ENCODE results near the gene LYG1. TPM values are rescaled to one million over a fixed set of nuclear protein-coding genes. Genes with fewer than 3 reads are reported as not detected.
A peak's percentile ranks its signal among the peaks of the same experiment; 100 is the strongest.
"Not testable (repeated sequence)": the region's sequence is repeated elsewhere in the genome, so short reads cannot be mapped to it uniquely, and the experiment has no call there.

Gene LYG1
- polyA plus RNA-seq (2013, experiment 1 of 4) = 1.4 TPM
- 1.4 TPM for polyA plus RNA-seq (2013, experiment 2 of 4)
- polyA plus RNA-seq (2013, experiment 3 of 4) = 0.96 TPM
- 1.1 TPM for polyA plus RNA-seq (2013, experiment 4 of 4)

DNA sequence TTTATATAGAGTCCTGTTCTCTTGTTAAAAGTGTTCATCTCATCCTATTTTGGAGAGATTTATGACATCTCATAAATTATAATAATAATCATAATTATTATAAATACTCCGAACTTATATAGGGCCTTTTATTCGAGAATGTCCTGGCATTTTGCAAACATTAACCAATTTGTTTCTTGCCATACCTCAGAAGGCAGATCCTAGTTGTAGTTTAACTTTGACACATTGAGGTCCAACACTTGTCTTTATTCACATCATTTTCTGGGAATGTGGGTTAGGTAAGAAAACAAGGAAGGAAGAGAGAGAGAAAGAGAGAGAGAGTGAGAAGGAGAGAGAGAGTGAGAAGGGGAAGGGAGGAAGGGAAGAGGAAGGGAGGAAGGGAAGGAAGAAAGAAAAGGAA, at the start of gene LYG1:
TSS of gene LYG1 (minus strand) at position 101 of the 400 bp plus-strand sequence. CDS start 5,527 bp downstream, outside the sequence.
- not testable (repeated sequence) for H3K27me3 ChIP-seq (ENCODE audit: control insufficient read depth, insufficient read depth, low read length, poor library complexity, severe bottlenecking); H3K9me3 ChIP-seq (ENCODE audit: control insufficient read depth, low read length); H3K4me1 ChIP-seq (ENCODE audit: control insufficient read depth, insufficient read depth, low read length); H3K36me3 ChIP-seq (ENCODE audit: control insufficient read depth, insufficient read depth, low read length); H3K4me3 ChIP-seq (ENCODE audit: insufficient read depth, low read depth, low read length); H3K27ac ChIP-seq (ENCODE audit: insufficient read depth, low read depth, low read length, poor library complexity, severe bottlenecking)
- no CpG with 5 or more reads among the region's 2 CpGs for WGBS, 2 experiments

DNA sequence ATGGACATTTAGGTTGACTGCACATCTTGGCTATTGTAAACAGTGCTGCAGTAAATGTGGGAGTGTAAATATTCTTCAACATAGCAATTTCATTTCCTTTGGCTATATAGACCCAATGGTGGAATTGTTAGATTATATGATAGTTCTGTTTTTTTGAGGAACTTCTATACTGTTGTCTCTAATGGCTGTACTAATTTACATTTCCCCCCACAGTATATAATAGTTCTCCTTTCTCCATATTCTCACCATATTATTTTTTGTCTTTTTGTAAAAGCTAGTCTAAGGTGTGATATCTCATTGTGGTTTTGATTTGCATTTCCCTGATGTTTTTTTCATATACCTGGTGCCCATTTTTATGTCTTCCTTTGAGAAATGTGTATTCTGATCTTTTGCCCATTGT, 49.2 kb upstream of the LYG1 start:
- Histone ChIP-seq H3K9me3 (ENCODE audit: control insufficient read depth, low read length) (no peaks in the 10 kb centered on the region), H3K4me3 (ENCODE audit: insufficient read depth, low read depth, low read length) (no peak overlapping the region), H3K27ac (ENCODE audit: insufficient read depth, low read depth, low read length, poor library complexity, severe bottlenecking) (no peak overlapping the region), H3K27me3 (ENCODE audit: control insufficient read depth, insufficient read depth, low read length, poor library complexity, severe bottlenecking) (no peaks in the 10 kb centered on the region), H3K4me1 (ENCODE audit: control insufficient read depth, insufficient read depth, low read length) (no peaks in the 10 kb centered on the region), H3K36me3 (ENCODE audit: control insufficient read depth, insufficient read depth, low read length) (no peaks in the 10 kb centered on the region)

DNA sequence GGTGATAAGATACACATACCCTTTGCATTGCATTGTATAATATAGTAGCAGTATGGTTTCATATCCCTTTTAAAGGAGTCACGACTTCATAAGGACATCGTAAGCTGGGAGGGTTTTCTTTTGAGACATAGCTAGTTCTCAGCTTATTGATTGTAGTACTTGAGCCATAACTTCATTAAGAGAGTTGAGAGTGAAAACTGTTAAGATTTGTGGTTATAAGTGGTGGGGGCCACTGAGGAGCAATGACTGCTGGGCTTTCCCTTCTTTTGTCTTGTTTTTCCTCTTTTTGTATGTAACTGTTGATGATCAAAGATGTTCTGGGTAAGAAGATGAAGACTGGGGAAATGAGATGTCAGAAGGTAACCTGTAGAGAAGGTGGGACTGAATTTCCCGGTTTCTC, 47.2 kb upstream of the LYG1 start:
- Histone ChIP-seq H3K9me3 (ENCODE audit: control insufficient read depth, low read length) (no peaks in the 10 kb centered on the region), H3K27ac (ENCODE audit: insufficient read depth, low read depth, low read length, poor library complexity, severe bottlenecking) (no peak overlapping the region), H3K36me3 (ENCODE audit: control insufficient read depth, insufficient read depth, low read length) (no peaks in the 10 kb centered on the region), H3K4me1 (ENCODE audit: control insufficient read depth, insufficient read depth, low read length) (no peaks in the 10 kb centered on the region), H3K27me3 (ENCODE audit: control insufficient read depth, insufficient read depth, low read length, poor library complexity, severe bottlenecking) (no peaks in the 10 kb centered on the region), H3K4me3 (ENCODE audit: insufficient read depth, low read depth, low read length) (no peak overlapping the region)
- WGBS, 2 experiments = 93 to 100% methylated on average over 3 of the region's 3 CpGs

DNA sequence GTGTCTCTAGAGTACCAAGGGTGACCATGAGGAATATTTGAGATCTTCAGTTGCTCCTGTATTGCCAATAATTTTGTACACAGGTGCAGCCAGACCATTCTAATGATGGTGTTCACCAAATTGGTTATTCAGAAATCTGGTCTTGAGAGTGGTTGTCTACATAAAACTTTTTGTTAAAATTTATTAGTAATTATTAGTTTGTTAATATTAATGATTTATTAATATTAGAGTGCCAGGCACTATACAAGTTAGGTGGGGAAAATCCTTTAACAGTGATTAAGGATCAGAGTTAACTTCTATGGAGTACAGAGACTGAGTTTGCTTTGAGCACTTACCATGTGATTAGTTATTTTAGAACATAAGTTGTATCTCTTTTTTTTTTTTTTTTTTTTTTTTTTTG, 45.2 kb upstream of the LYG1 start:
- Histone ChIP-seq H3K9me3 (ENCODE audit: control insufficient read depth, low read length) (no peaks in the 10 kb centered on the region), H3K36me3 (ENCODE audit: control insufficient read depth, insufficient read depth, low read length) (no peaks in the 10 kb centered on the region), H3K27ac (ENCODE audit: insufficient read depth, low read depth, low read length, poor library complexity, severe bottlenecking) (no peak overlapping the region), H3K27me3 (ENCODE audit: control insufficient read depth, insufficient read depth, low read length, poor library complexity, severe bottlenecking) (no peaks in the 10 kb centered on the region), H3K4me1 (ENCODE audit: control insufficient read depth, insufficient read depth, low read length) (no peaks in the 10 kb centered on the region), H3K4me3 (ENCODE audit: insufficient read depth, low read depth, low read length) (no peak overlapping the region)

DNA sequence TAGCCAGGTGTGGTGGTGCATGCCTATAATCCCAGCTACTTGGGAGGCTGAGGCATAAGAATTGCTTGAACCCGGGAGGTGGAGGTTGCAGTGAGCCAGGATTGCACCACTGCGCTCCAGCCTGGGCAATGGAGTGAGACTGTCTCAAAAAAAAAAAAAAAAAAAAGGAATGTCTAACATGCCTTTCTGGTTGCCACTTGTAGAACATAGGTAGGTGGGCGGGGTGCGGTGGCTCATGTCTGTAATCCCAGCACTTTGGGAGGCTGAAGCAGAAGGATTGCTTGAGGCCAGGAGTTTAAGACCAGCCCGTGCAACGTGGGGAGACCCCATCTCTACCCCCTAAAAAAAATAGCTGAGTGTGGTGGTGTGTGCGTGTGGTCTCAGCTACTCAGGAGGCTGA, 44.4 kb upstream of the LYG1 start:
- H3K9me3 ChIP-seq (ENCODE audit: control insufficient read depth, low read length); H3K4me1 ChIP-seq (ENCODE audit: control insufficient read depth, insufficient read depth, low read length); H3K27me3 ChIP-seq (ENCODE audit: control insufficient read depth, insufficient read depth, low read length, poor library complexity, severe bottlenecking); H3K4me3 ChIP-seq (ENCODE audit: insufficient read depth, low read depth, low read length); H3K27ac ChIP-seq (ENCODE audit: insufficient read depth, low read depth, low read length, poor library complexity, severe bottlenecking); H3K36me3 ChIP-seq (ENCODE audit: control insufficient read depth, insufficient read depth, low read length): not testable (repeated sequence)
- WGBS, 2 experiments = 90 to 97% methylated on average over 7 of the region's 7 CpGs

DNA sequence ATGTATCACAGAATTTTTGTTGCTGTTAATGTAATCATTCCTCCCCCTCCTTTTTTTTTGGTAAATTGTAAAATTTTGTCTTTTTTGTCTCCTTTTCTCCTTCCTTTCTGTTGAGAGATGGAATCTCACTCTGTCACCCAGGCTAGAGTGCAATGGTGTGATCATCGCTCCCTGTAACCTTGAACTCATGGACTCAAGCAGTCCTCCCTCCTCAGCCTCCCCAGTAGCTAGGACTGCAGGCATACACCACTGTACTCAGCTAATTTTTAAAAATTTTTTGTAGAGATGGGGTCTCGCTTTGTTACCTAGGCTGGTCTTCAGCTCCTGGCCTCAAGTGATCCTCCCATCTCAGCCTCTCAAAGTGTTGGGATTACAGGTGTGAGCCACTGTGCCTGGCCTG, 41.5 kb upstream of the LYG1 start:
- Histone ChIP-seq H3K36me3 (ENCODE audit: control insufficient read depth, insufficient read depth, low read length) (no peaks in the 10 kb centered on the region), H3K9me3 (ENCODE audit: control insufficient read depth, low read length) (no peaks in the 10 kb centered on the region), H3K27me3 (ENCODE audit: control insufficient read depth, insufficient read depth, low read length, poor library complexity, severe bottlenecking) (no peaks in the 10 kb centered on the region), H3K4me3 (ENCODE audit: insufficient read depth, low read depth, low read length) (no peak overlapping the region), H3K4me1 (ENCODE audit: control insufficient read depth, insufficient read depth, low read length) (no peaks in the 10 kb centered on the region), H3K27ac (ENCODE audit: insufficient read depth, low read depth, low read length, poor library complexity, severe bottlenecking) (no peak overlapping the region)
- 92 to 98% methylated on average over 2 of the region's 2 CpGs for WGBS, 2 experiments

DNA sequence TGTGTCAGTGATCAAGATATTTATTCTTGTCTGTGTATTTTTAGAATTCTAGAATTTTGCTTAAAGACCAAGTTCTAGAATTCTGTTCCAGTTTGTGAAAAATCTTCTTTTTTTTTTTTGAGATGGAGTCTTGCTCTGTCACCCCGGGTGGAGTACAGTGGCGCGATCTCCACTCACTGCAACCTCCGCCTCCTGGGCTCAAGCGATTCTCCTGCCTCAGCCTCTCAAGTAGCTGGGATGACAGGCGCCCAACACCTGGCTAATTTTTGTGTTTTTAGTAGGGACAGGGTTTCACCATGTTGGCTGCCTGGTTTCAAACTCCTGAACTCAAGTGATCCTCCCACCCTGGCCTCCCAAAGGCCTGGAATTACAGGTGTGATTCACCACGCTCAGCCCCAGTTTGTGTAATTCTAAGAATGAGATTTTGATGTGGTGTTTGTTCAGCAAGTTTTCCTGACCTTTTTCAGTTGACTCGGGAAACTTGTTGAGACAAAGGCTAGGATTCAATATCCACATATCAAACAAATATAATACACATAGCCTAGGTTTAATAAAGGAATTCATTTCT, 39.8 kb upstream of the LYG1 start:
- no peak overlapping the region for H3K4me3 ChIP-seq (ENCODE audit: insufficient read depth, low read depth, low read length)
- H3K4me1 ChIP-seq (ENCODE audit: control insufficient read depth, insufficient read depth, low read length) = no peaks in the 10 kb centered on the region
- H3K27me3 ChIP-seq (ENCODE audit: control insufficient read depth, insufficient read depth, low read length, poor library complexity, severe bottlenecking) = no peaks in the 10 kb centered on the region
- H3K36me3 ChIP-seq (ENCODE audit: control insufficient read depth, insufficient read depth, low read length) = no peaks in the 10 kb centered on the region
- H3K27ac ChIP-seq (ENCODE audit: insufficient read depth, low read depth, low read length, poor library complexity, severe bottlenecking) = no peak overlapping the region
- no peaks in the 10 kb centered on the region for H3K9me3 ChIP-seq (ENCODE audit: control insufficient read depth, low read length)
- 89% methylated on average over 7 of the region's 8 CpGs for WGBS, 2 experiments

DNA sequence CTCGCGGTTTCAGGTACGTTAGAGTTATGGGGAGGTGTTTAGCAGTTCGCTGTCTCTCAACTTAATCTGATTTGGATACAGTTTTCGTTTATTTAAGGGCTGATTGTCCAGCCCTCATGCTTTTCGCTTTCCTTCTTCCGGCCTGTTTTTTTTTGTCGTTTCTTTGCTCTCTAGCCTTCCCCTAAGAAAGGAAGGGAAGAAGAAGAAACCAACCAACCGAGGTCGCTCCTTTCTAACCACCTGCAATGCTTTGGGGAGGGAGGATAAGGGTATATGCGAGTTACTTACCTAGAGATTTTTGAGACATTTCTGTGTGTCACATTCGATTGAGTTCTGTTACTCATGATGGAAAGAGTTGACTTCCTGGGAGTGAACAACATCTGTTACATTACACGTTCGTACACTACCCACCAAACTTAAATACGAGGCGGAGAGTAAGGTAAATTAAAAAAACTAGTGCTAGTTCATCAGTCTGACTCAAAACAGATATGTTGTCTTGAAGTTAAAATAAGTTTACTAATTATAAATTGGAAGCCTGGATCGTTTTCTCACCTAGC, 37.1 kb upstream of the LYG1 start:
- H3K27me3 ChIP-seq (ENCODE audit: control insufficient read depth, insufficient read depth, low read length, poor library complexity, severe bottlenecking) = no peaks in the 10 kb centered on the region
- no peak overlapping the region for H3K27ac ChIP-seq (ENCODE audit: insufficient read depth, low read depth, low read length, poor library complexity, severe bottlenecking)
- peak overlapping the region; percentile 76 for H3K4me3 ChIP-seq (ENCODE audit: insufficient read depth, low read depth, low read length)
- peaks cover 6% of the 10 kb centered on the region for H3K4me1 ChIP-seq (ENCODE audit: control insufficient read depth, insufficient read depth, low read length)
- 11 to 13% methylated on average over 13 to 17 of the region's 17 CpGs for WGBS, 2 experiments
- peaks cover 2% of the 10 kb centered on the region for H3K36me3 ChIP-seq (ENCODE audit: control insufficient read depth, insufficient read depth, low read length)
- H3K9me3 ChIP-seq (ENCODE audit: control insufficient read depth, low read length) = no peaks in the 10 kb centered on the region

DNA sequence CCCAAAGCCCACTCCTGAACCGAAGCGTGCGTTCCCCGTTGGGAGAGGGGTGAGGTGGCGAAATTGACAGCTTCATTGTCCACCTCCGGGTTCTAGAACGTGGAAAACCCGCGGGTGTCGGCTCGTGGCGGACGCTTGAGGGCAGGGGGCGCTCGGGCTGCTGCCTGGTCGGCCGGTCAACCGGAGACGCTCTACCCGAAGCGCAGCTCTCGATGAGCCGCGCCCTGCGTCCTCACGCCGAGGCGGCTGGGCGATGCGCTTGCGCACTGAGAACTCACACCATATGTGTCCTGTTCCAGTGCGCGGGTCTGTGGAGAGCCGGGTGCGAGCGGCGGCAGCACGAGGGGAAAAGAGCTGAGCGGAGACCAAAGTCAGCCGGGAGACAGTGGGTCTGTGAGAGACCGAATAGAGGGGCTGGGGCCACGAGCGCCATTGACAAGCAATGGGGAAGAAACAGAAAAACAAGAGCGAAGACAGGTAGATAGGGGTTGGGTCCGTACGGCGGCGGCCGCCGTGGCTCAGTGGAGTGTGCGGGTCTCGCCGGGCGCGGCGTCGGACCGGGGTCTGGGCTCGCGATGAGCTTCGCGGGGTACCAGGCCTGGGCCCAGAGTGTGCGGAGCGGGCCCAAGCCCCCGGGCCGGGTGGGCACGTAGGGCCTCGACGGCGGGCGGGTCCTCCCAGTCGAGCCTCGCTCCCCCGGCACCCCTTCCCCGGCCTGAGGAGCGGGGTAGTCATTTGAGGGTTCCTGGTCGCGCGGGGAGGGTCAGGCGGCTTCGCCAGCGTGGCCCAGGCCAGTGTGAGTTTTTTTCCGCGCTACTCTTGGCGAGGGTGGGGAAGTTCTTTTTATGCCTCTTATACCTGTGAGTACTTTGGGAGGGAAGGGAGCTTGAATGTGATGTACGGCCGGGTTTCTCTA, 36.4 kb upstream of the LYG1 start, which contains the start of gene EIF5B:
TSS of gene EIF5B (plus strand) at position 277 of the 916 bp plus-strand sequence. CDS start at position 443, 166 bp downstream.
- Histone ChIP-seq H3K27ac (ENCODE audit: insufficient read depth, low read depth, low read length, poor library complexity, severe bottlenecking) (peak within 1 kb of the TSS; percentile 82), H3K4me1 (ENCODE audit: control insufficient read depth, insufficient read depth, low read length) (peaks cover 6% of the 10 kb centered on the region), H3K9me3 (ENCODE audit: control insufficient read depth, low read length) (no peaks in the 10 kb centered on the region), H3K4me3 (ENCODE audit: insufficient read depth, low read depth, low read length) (peak within 1 kb of the TSS; percentile 76), H3K36me3 (ENCODE audit: control insufficient read depth, insufficient read depth, low read length) (peaks cover 9% of the 10 kb centered on the region), H3K27me3 (ENCODE audit: control insufficient read depth, insufficient read depth, low read length, poor library complexity, severe bottlenecking) (no peaks in the 10 kb centered on the region)
- 0% methylated on average over 87 of the region's 87 CpGs for WGBS, 2 experiments

DNA sequence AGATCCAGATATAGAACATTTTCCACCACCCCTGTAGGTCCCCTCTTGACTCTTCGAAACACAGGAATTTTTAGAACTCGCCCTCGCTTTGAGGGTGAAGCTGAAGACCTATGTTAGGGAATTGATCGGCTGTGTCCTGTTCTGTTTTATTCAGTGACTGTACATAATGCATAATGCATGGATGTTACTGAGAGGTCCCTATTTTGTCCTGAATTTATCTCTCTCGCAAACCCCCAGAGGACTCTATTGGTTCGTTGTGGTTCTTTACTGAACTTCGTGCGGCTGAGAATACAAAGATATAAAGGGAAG, 35.8 kb upstream of the LYG1 start:
- Histone ChIP-seq H3K4me1 (ENCODE audit: control insufficient read depth, insufficient read depth, low read length) (peaks cover 6% of the 10 kb centered on the region), H3K4me3 (ENCODE audit: insufficient read depth, low read depth, low read length) (peak overlapping the region; percentile 76), H3K27ac (ENCODE audit: insufficient read depth, low read depth, low read length, poor library complexity, severe bottlenecking) (peak overlapping the region; percentile 82), H3K27me3 (ENCODE audit: control insufficient read depth, insufficient read depth, low read length, poor library complexity, severe bottlenecking) (no peaks in the 10 kb centered on the region), H3K9me3 (ENCODE audit: control insufficient read depth, low read length) (no peaks in the 10 kb centered on the region), H3K36me3 (ENCODE audit: control insufficient read depth, insufficient read depth, low read length) (peaks cover 16% of the 10 kb centered on the region)
- 8 to 9% methylated on average over 8 of the region's 8 CpGs for WGBS, 2 experiments
